Fibroblast of pulmonary artery (primary cell): ENCODE data around the gene CCDC73.

Experiments
- DNase-seq: peaks from one replicate; pipeline ENCODE4 v3.0.0-alpha.2; 2010; ENCODE audit warnings: low read depth
- H3K4me3 ChIP-seq: replicated peaks from 2 replicates; pipeline ENCODE4 v1.5.1; 2011; ENCODE audit warnings: low read depth, mild to moderate bottlenecking, control low read depth, low read length, moderate library complexity
- TF ChIP-seq, protein P1 (sequence below): IDR thresholded peaks from 2 replicates; pipeline ENCODE4 v1.5.1; 2011; ENCODE audit warnings: mild to moderate bottlenecking, control low read depth, low read length, inconsistent platforms; ENCODE audit errors: missing control alignments

CCDC73 gene

DNA sequence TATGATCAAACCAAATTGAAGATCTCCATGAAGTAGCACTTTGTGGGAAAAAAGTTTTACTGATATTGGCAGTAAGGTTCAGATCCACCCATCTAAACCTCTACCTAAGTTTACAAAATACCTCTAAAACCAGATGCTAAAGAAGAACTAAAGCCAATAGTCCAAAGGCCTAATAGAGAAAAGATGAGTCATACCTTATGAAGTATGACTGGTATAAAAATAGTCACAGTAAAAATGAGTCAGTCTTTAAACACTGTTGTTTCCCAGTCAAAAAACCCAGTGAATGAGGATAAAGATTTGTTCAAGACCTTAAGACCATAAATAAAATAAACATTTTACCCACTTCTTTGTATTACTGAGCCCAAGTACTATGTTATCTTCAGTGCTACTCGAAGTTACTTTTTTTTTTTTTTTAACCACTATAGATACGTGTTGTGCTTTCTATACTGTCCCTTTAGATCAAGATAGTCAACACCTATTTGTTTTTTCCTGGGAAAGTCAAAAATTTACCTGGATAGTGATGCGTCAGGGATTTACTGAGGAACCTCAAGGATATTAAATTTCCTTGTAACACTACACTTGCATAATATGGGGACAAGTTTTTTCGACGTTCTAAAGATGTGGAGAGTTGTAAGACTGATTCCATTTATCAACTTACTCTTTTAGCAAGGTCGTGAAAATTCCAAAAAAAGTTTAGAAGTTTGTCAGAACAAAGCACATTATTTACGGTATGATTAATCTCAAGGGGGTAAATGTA lies 87.3 kb downstream of the CCDC73 start:
- H3K4me3 ChIP-seq, result no peak overlapping the region
- TF ChIP-seq, protein P1, sequence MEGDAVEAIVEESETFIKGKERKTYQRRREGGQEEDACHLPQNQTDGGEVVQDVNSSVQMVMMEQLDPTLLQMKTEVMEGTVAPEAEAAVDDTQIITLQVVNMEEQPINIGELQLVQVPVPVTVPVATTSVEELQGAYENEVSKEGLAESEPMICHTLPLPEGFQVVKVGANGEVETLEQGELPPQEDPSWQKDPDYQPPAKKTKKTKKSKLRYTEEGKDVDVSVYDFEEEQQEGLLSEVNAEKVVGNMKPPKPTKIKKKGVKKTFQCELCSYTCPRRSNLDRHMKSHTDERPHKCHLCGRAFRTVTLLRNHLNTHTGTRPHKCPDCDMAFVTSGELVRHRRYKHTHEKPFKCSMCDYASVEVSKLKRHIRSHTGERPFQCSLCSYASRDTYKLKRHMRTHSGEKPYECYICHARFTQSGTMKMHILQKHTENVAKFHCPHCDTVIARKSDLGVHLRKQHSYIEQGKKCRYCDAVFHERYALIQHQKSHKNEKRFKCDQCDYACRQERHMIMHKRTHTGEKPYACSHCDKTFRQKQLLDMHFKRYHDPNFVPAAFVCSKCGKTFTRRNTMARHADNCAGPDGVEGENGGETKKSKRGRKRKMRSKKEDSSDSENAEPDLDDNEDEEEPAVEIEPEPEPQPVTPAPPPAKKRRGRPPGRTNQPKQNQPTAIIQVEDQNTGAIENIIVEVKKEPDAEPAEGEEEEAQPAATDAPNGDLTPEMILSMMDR, result no peak
- DNase-seq, result peak; percentile 72

DNA sequence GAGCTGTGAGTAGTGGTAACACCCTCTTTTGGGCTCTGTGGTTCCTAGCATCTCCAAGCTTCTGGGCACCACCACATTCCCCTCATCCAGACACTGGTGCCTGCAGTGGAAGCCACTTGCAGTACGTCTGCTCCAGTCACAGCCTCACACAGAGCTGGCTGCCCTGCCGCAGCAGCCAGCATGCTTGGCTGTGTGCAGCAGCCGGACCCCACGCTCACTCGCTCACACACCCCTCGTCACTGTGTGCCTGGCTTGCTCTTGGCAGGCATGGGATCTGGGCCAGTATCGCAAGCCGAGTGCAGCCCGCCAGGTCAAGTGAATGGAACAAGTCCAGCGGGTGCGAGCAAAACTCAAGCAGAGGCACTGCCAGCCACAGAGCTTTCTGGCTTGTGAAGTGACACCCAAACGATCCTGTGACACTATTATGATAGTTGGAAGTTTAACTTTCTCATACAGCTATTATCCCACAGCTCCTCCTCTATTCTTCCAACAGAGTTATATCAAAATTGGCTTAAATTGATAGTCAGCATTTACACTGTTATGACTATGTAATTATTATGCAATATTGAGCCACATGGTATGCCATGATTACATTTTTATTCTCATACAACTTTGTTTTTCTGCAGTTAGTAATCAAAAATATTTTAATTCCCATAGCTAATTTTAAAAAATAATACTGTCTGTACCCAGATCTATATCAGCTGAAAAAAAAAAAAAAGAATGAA lies 89.0 kb downstream of the CCDC73 start:
- TF ChIP-seq, protein P1, result no peak
- DNase-seq, result no peak
- H3K4me3 ChIP-seq, result no peak overlapping the region

DNA sequence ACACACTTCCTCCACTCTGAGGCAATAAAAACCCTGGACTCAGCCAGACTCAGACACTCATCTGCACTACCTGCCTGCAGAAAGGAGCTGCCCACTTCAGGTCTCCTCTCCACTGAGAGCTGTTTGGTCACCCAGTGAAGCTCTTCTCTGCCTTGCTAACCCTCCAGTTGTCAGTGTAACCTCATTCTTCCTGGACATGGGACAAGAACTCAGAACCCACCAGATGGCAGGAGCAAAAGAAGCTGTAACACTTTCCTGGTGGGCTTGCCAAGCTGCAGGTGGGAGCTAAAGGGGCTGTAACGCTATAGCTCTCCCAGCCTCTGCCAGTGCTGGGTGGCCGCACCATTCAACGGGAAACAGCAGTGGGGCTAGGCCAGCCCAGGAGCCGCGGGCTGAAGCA lies 89.7 kb downstream of the CCDC73 start:
- TF ChIP-seq, protein P1, result no peak
- H3K4me3 ChIP-seq, result no peak overlapping the region
- no peak for DNase-seq

DNA sequence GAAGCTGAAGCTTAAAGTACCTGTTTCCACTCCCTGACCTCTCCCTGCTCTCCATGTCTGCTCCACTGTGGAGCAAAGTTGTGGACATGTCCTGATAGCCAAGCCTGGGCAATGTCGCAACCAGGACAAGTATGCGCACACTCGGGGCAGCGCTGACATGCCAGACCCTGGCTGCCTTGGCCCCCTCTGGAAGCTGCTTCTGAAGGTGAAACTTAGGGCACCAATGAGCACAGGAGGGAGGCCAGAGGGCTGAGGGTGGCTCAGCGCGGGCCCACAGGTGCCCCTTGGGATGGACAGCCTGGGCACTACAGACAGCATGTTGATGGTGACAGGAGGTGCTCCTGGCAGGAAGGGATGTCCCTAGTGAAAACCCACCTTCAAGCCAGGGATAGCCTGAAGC lies 90.2 kb downstream of the CCDC73 start:
- no peak overlapping the region for H3K4me3 ChIP-seq
- TF ChIP-seq, protein P1, result no peak
- DNase-seq, result no peak

DNA sequence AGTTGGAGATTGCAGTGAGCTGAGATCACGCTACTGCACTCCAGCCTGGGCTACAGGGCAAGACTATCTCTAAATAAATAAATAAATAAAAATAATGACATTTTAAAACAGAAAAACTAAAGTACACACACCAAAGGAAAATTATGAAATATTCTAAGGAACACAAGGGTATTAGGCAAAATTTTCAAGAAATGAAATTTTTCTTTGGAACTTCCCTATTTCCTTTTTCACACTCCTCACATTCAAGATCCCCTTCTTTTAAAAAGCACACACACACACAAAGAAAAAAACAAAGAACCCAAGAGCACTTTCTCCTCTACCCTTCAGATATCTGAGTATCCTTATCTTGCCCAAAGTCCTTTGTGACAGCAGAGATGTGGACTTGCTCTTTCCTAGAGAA lies 92.8 kb downstream of the CCDC73 start:
- no peak for DNase-seq
- no peak overlapping the region for H3K4me3 ChIP-seq
- TF ChIP-seq, protein P1, result no peak

DNA sequence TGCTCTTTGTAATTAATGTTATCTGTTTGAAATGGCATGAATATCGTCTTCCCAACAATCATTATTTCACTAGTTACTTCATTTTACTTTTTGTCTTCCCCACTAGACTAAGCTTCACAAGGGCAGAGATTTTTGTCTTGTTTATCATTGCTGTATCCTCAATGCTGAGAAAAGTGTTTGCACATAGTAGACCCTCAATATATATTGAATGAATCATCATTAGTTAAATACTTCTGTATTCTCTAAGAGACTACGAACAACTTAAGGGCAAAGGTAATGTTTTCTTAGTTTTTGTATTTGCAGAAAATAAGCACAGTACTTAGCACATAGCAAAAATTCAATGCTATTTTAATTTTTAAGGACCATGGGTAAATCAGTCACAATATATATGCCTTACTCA lies 95.9 kb downstream of the CCDC73 start:
- H3K4me3 ChIP-seq, result no peak overlapping the region
- no peak for DNase-seq
- TF ChIP-seq, protein P1, result no peak
